GM23338 (cell line): ENCODE data around the gene CWH43. TPM values are rescaled to one million over a fixed set of nuclear protein-coding genes. Genes with fewer than 3 reads are reported as not detected.

Source experiments
- ATAC-seq: fragments of 200-7000 bp; cut with Tn5 transposase; 3 replicates; pipeline ENCODE4 v1.9.1; 2020
- DNase-seq: peaks from one replicate; pipeline ENCODE4 v3.0.0-alpha.2; 2015; ENCODE audit warnings: low spot score
- H2AFZ ChIP-seq: fragments of 200-600 bp; sonication (generic); 2 replicates; pipeline ENCODE4 v1.8.0; 2016; ENCODE audit warnings: antibody characterized with exemption, mild to moderate bottlenecking, moderate library complexity
- H3F3A ChIP-seq: fragments of 200-600 bp; sonication (generic); replicated peaks from 2 replicates; pipeline ENCODE4 v1.8.0; 2017; ENCODE audit warnings: antibody characterized with exemption, mixed run types, low read depth
- H3K27ac ChIP-seq: fragments of 200-600 bp; sonication (generic); 2 replicates; pipeline ENCODE4 v1.6.1; 2016; ENCODE audit warnings: low read depth
- H3K27me3 ChIP-seq: fragments of 200-600 bp; sonication (generic); 2 replicates; pipeline ENCODE4 v1.8.0; 2016; ENCODE audit warnings: mild to moderate bottlenecking, mixed run types, moderate library complexity; ENCODE audit not compliant: insufficient read depth
- H3K36me3 ChIP-seq: fragments of 200-600 bp; sonication (generic); 2 replicates; pipeline ENCODE4 v1.8.0; 2016; ENCODE audit warnings: mild to moderate bottlenecking; ENCODE audit not compliant: insufficient read depth
- H3K4me1 ChIP-seq: fragments of 200-600 bp; sonication (generic); 2 replicates; pipeline ENCODE4 v1.8.0; 2016; ENCODE audit warnings: mild to moderate bottlenecking, moderate library complexity; ENCODE audit not compliant: insufficient read depth
- H3K4me2 ChIP-seq: fragments of 200-600 bp; sonication (generic); 2 replicates; pipeline ENCODE4 v1.7.1; 2017; ENCODE audit warnings: mixed run types
- H3K4me3 ChIP-seq: fragments of 200-600 bp; sonication (generic); 2 replicates; pipeline ENCODE4 v1.6.1; 2016; ENCODE audit warnings: mixed run types
- H3K79me2 ChIP-seq: fragments of 200-600 bp; sonication (generic); replicated peaks from 2 replicates; pipeline ENCODE4 v1.8.0; 2017; ENCODE audit warnings: mild to moderate bottlenecking; ENCODE audit not compliant: insufficient read depth
- H3K9me2 ChIP-seq: fragments of 200-600 bp; sonication (generic); 2 replicates; pipeline ENCODE4 v1.8.0; 2017; ENCODE audit not compliant: insufficient read depth
- H4K20me1 ChIP-seq: fragments of 200-600 bp; sonication (generic); replicated peaks from 2 replicates; pipeline ENCODE4 v1.8.0; 2017; ENCODE audit warnings: mild to moderate bottlenecking; ENCODE audit not compliant: insufficient read depth
- H3K27ac Mint-ChIP-seq: 2 replicates; pipeline ENCODE4 v1.8.0; 2020; ENCODE audit warnings: inconsistent platforms, mild to moderate bottlenecking, moderate library complexity, mixed read lengths
- H3K27me3 Mint-ChIP-seq: 3 replicates; pipeline ENCODE4 v1.8.0; 2022; ENCODE audit warnings: low read depth, mild to moderate bottlenecking, moderate library complexity, mixed read lengths, inconsistent platforms; ENCODE audit not compliant: insufficient read depth, poor library complexity
- H3K36me3 Mint-ChIP-seq: 3 replicates; pipeline ENCODE4 v1.8.0; 2021; ENCODE audit warnings: low read depth, mild to moderate bottlenecking, inconsistent platforms, moderate library complexity, mixed read lengths
- H3K4me1 Mint-ChIP-seq: 3 replicates; pipeline ENCODE4 v1.8.0; 2020; ENCODE audit warnings: mild to moderate bottlenecking, inconsistent platforms, mixed read lengths
- H3K4me3 Mint-ChIP-seq: 3 replicates; pipeline ENCODE4 v1.8.0; 2021; ENCODE audit warnings: moderate library complexity, mild to moderate bottlenecking, inconsistent platforms, mixed read lengths
- H3K9me3 Mint-ChIP-seq: 3 replicates; pipeline ENCODE4 v1.8.0; 2020; ENCODE audit warnings: moderate library complexity, mild to moderate bottlenecking, inconsistent platforms, mixed read lengths
- CREB1 ChIP-seq: fragments of 250-450 bp; sonication (Bioruptor Pico); IDR thresholded peaks from 2 replicates; pipeline ENCODE4 v1.5.0; 2020; ENCODE audit warnings: low read depth, mild to moderate bottlenecking, moderate library complexity
- ETS1 ChIP-seq: IDR thresholded peaks from 2 replicates; pipeline ENCODE4 v1.6.1; 2016; ENCODE audit warnings: antibody characterized with exemption
- EZH2 ChIP-seq: fragments of 200-600 bp; sonication (generic); IDR thresholded peaks from one replicate; pipeline ENCODE4 v1.8.0; 2017; ENCODE audit warnings: antibody characterized with exemption, mild to moderate bottlenecking, low read depth; ENCODE audit not compliant: unreplicated experiment
- EZH2phosphoT487 ChIP-seq: fragments of 200-600 bp; sonication (generic); IDR thresholded peaks from one replicate; pipeline ENCODE4 v1.8.1; 2018; ENCODE audit warnings: antibody characterized with exemption; ENCODE audit not compliant: unreplicated experiment
- JUNB ChIP-seq: IDR thresholded peaks from one replicate; pipeline ENCODE4 v1.6.1; 2016; ENCODE audit warnings: antibody characterized with exemption; ENCODE audit not compliant: unreplicated experiment
- NANOG ChIP-seq: IDR thresholded peaks from 2 replicates; pipeline ENCODE4 v1.6.1; 2016; ENCODE audit warnings: antibody characterized with exemption, borderline replicate concordance
- POLR2AphosphoS5 ChIP-seq: IDR thresholded peaks from 2 replicates; pipeline ENCODE4 v1.6.1; 2016; ENCODE audit warnings: antibody characterized with exemption, low read depth
- REST ChIP-seq: IDR thresholded peaks from one replicate; pipeline ENCODE4 v1.6.1; 2018; ENCODE audit warnings: antibody characterized with exemption; ENCODE audit not compliant: unreplicated experiment
- STAT1 ChIP-seq: IDR thresholded peaks from one replicate; pipeline ENCODE4 v1.6.1; 2016; ENCODE audit warnings: antibody characterized with exemption; ENCODE audit not compliant: unreplicated experiment
- ZNF114 ChIP-seq: fragments of 250-450 bp; sonication (Bioruptor Pico); IDR thresholded peaks from 2 replicates; pipeline ENCODE4 v1.5.0; 2020; ENCODE audit warnings: mild to moderate bottlenecking, moderate library complexity
- ZNF331 ChIP-seq: fragments of 250-450 bp; sonication (Bioruptor Pico); IDR thresholded peaks from 2 replicates; pipeline ENCODE4 v1.5.0; 2020; ENCODE audit warnings: low read depth, mild to moderate bottlenecking, moderate library complexity
- polyA plus RNA-seq: library from polyadenylated mRNA; unstranded; fragments of >200 nt; fragmentation: Nextera tagmentation; extraction: Ambion mirVana; gene quantifications from 2 replicates; pipeline ENCODE4 v1.2.1, GENCODE V29; 2016
- total RNA-seq: library from RNA; depleted of rRNA; stranded (reverse); fragments of >200 nt; shearing (Covaris generic); gene quantifications from 2 replicates; pipeline ENCODE4 v1.2.3, GENCODE V29; 2014
- TF ChIP-seq, protein P1 (sequence below): fragments of 250-450 bp; sonication (Bioruptor Pico); IDR thresholded peaks from 2 replicates; pipeline ENCODE4 v1.5.0; 2020; ENCODE audit warnings: mild to moderate bottlenecking, moderate library complexity
- TF ChIP-seq, protein P2 (sequence below), 2 experiments: fragments of 200-600 bp in 1 of 2; sonication (generic) in 1 of 2; conservative IDR thresholded peaks; 2 replicates each; pipeline versions ENCODE4 v1.5.1 to v1.6.1; 2016 to 2017; ENCODE audit warnings: antibody characterized with exemption in 2 of 2, low read depth in 2 of 2, mild to moderate bottlenecking in 2 of 2, moderate library complexity in 1 of 2

The CWH43 gene
- total and polyA plus RNA-seq, 2 experiments from 2014 or later: not detected

DNA sequence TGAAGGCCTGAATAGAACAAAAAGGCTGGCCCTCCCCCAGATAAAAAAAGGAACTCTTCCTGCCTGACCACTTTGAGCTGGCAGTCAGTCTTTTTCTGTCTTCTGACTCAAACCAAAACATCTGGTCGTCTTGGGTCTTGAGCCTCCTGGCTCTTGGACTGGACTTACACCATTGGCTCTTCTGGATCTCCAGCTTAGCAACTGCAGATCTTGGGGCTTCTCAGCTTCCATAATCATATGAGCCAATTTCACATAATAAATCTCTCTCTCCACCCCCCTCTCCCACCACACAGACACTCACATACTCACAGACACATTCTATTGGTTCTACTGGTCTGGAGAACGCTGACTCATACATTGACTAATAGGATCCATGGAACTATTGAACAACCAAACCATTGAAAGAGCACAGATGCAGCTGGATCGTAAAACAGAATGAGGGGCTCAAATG is 15.6 kb upstream of the CWH43 start:
- Mint-ChIP-seq H3K9me3 (peaks cover 6% of the 10 kb centered on the region; the same call in 2 of the 3 replicates), H3K27ac (no peak overlapping the region), H3K4me1 (0 out of 3 replicates have a peak, but pooled peaks cover 3% of the 10 kb centered on the region), H3K27me3 (no peaks in the 10 kb centered on the region), H3K36me3 (no peaks in the 10 kb centered on the region), H3K4me3 (no peak overlapping the region)
- no peak for ATAC-seq
- H3K9me2 ChIP-seq: peaks cover 8% of the 10 kb centered on the region; the same call in 1 of the 2 replicates
- no peak overlapping the region for H3K4me2 ChIP-seq
- H3K4me3 ChIP-seq: no peak overlapping the region
- DNase-seq: no peak
- H3F3A ChIP-seq: no peaks in the 10 kb centered on the region
- TF ChIP-seq CREB1 (CRISPR knock-in tag) (no peak), EZH2phosphoT487 (no peak), REST (no peak), STAT1 (no peak), ZNF114 (no peak), EZH2 (no peak), NANOG (no peak), POLR2AphosphoS5 (no peak), ZNF331 (no peak), JUNB (no peak), ETS1 (no peak)
- TF ChIP-seq, protein P1, sequence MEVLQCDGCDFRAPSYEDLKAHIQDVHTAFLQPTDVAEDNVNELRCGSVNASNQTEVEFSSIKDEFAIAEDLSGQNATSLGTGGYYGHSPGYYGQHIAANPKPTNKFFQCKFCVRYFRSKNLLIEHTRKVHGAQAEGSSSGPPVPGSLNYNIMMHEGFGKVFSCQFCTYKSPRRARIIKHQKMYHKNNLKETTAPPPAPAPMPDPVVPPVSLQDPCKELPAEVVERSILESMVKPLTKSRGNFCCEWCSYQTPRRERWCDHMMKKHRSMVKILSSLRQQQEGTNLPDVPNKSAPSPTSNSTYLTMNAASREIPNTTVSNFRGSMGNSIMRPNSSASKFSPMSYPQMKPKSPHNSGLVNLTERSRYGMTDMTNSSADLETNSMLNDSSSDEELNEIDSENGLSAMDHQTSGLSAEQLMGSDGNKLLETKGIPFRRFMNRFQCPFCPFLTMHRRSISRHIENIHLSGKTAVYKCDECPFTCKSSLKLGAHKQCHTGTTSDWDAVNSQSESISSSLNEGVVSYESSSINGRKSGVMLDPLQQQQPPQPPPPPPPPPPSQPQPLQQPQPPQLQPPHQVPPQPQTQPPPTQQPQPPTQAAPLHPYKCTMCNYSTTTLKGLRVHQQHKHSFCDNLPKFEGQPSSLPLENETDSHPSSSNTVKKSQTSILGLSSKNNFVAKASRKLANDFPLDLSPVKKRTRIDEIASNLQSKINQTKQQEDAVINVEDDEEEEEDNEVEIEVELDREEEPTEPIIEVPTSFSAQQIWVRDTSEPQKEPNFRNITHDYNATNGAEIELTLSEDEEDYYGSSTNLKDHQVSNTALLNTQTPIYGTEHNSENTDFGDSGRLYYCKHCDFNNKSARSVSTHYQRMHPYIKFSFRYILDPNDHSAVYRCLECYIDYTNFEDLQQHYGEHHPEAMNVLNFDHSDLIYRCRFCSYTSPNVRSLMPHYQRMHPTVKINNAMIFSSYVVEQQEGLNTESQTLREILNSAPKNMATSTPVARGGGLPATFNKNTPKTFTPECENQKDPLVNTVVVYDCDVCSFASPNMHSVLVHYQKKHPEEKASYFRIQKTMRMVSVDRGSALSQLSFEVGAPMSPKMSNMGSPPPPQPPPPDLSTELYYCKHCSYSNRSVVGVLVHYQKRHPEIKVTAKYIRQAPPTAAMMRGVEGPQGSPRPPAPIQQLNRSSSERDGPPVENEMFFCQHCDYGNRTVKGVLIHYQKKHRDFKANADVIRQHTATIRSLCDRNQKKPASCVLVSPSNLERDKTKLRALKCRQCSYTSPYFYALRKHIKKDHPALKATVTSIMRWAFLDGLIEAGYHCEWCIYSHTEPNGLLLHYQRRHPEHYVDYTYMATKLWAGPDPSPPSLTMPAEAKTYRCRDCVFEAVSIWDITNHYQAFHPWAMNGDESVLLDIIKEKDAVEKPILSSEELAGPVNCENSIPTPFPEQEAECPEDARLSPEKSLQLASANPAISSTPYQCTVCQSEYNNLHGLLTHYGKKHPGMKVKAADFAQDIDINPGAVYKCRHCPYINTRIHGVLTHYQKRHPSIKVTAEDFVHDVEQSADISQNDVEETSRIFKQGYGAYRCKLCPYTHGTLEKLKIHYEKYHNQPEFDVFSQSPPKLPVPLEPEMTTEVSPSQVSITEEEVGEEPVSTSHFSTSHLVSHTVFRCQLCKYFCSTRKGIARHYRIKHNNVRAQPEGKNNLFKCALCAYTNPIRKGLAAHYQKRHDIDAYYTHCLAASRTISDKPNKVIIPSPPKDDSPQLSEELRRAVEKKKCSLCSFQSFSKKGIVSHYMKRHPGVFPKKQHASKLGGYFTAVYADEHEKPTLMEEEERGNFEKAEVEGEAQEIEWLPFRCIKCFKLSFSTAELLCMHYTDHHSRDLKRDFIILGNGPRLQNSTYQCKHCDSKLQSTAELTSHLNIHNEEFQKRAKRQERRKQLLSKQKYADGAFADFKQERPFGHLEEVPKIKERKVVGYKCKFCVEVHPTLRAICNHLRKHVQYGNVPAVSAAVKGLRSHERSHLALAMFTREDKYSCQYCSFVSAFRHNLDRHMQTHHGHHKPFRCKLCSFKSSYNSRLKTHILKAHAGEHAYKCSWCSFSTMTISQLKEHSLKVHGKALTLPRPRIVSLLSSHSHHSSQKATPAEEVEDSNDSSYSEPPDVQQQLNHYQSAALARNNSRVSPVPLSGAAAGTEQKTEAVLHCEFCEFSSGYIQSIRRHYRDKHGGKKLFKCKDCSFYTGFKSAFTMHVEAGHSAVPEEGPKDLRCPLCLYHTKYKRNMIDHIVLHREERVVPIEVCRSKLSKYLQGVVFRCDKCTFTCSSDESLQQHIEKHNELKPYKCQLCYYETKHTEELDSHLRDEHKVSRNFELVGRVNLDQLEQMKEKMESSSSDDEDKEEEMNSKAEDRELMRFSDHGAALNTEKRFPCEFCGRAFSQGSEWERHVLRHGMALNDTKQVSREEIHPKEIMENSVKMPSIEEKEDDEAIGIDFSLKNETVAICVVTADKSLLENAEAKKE: no peak
- TF ChIP-seq, protein P2, sequence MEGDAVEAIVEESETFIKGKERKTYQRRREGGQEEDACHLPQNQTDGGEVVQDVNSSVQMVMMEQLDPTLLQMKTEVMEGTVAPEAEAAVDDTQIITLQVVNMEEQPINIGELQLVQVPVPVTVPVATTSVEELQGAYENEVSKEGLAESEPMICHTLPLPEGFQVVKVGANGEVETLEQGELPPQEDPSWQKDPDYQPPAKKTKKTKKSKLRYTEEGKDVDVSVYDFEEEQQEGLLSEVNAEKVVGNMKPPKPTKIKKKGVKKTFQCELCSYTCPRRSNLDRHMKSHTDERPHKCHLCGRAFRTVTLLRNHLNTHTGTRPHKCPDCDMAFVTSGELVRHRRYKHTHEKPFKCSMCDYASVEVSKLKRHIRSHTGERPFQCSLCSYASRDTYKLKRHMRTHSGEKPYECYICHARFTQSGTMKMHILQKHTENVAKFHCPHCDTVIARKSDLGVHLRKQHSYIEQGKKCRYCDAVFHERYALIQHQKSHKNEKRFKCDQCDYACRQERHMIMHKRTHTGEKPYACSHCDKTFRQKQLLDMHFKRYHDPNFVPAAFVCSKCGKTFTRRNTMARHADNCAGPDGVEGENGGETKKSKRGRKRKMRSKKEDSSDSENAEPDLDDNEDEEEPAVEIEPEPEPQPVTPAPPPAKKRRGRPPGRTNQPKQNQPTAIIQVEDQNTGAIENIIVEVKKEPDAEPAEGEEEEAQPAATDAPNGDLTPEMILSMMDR (conservative IDR thresholded peaks at IDR 0.05; ENCODE audit: low read depth in 2 of 2): no peak
- no peak overlapping the region for H3K27ac ChIP-seq
- H3K4me1 ChIP-seq: no peaks in the 10 kb centered on the region
- H3K79me2 ChIP-seq: no peaks in the 10 kb centered on the region
- no peak overlapping the region for H2AFZ ChIP-seq
- H4K20me1 ChIP-seq: no peaks in the 10 kb centered on the region
- H3K27me3 ChIP-seq: no peaks in the 10 kb centered on the region
- no peaks in the 10 kb centered on the region for H3K36me3 ChIP-seq
